HFFc6 (cell line): Measurements from ENCODE around the gene KRT80. TPM values are rescaled to one million over a fixed set of nuclear protein-coding genes. Genes with fewer than 3 reads are reported as not detected.
A peak's percentile ranks its signal among the peaks of the same experiment; 100 is the strongest.

Source experiments
- DNase-seq: peaks from one replicate; pipeline ENCODE4 v3.0.0-alpha.2; 2018
- H3K27ac Mint-ChIP-seq: 2 replicates; pipeline ENCODE4 v1.8.0; 2020; ENCODE audit warnings: mild to moderate bottlenecking, mixed read lengths
- H3K27me3 Mint-ChIP-seq: 2 replicates; pipeline ENCODE4 v1.8.0; 2021; ENCODE audit warnings: mild to moderate bottlenecking, moderate library complexity, mixed read lengths; ENCODE audit not compliant: insufficient read depth
- H3K36me3 Mint-ChIP-seq: 2 replicates; pipeline ENCODE4 v1.8.0; 2021; ENCODE audit warnings: low read depth, mixed read lengths
- H3K4me1 Mint-ChIP-seq: 2 replicates; pipeline ENCODE4 v1.8.0; 2020; ENCODE audit warnings: low read depth, mixed read lengths
- H3K4me3 Mint-ChIP-seq: 2 replicates; pipeline ENCODE4 v1.8.0; 2020; ENCODE audit warnings: mild to moderate bottlenecking, moderate library complexity, mixed read lengths
- H3K9me3 Mint-ChIP-seq: 2 replicates; pipeline ENCODE4 v1.8.0; 2020; ENCODE audit warnings: mild to moderate bottlenecking, mixed read lengths
- total RNA-seq, 6 experiments: library from RNA; stranded (reverse); fragmentation: NEBNext Ultra II Directional; extraction: Animal tissue kit (Norgen Biotek cat#: 25700); gene quantifications; 2 replicates in 1 of 6; 3 replicates in 5 of 6; pipeline ENCODE4 v1.2.3, GENCODE V29; 2021
- TF ChIP-seq, protein P1 (sequence below): fragments of 200-600 bp; sonication (generic); IDR thresholded peaks from 2 replicates; pipeline ENCODE4 v1.5.0; 2021; ENCODE audit warnings: antibody characterized with exemption, mild to moderate bottlenecking

The KRT80 gene
- total RNA-seq, 6 experiments from 2014 or later = 2.3 to 3.7 (median 2.8) TPM

- Mint-ChIP-seq H3K27me3 (peaks cover 3% of the 10 kb centered on the region; the same call in 1 of the 2 replicates), H3K4me3 (peak overlapping the region; percentile 36; the same call in 1 of the 2 replicates), H3K36me3 (no peaks in the 10 kb centered on the region), H3K4me1 (peaks cover 98% of the 10 kb centered on the region), H3K27ac (peak overlapping the region; percentile 95), H3K9me3 (no peaks in the 10 kb centered on the region)
- DNase-seq = peak; percentile 46
- TF ChIP-seq, protein P1, sequence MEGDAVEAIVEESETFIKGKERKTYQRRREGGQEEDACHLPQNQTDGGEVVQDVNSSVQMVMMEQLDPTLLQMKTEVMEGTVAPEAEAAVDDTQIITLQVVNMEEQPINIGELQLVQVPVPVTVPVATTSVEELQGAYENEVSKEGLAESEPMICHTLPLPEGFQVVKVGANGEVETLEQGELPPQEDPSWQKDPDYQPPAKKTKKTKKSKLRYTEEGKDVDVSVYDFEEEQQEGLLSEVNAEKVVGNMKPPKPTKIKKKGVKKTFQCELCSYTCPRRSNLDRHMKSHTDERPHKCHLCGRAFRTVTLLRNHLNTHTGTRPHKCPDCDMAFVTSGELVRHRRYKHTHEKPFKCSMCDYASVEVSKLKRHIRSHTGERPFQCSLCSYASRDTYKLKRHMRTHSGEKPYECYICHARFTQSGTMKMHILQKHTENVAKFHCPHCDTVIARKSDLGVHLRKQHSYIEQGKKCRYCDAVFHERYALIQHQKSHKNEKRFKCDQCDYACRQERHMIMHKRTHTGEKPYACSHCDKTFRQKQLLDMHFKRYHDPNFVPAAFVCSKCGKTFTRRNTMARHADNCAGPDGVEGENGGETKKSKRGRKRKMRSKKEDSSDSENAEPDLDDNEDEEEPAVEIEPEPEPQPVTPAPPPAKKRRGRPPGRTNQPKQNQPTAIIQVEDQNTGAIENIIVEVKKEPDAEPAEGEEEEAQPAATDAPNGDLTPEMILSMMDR = no peak; the same call in 1 of the 2 replicates
These were observed 2.2 kb downstream of the KRT80 start for GRCh38 chr12:52189376-52190174.

- no peak for DNase-seq
- Mint-ChIP-seq H3K27me3 (peaks cover 3% of the 10 kb centered on the region; the same call in 1 of the 2 replicates), H3K9me3 (no peaks in the 10 kb centered on the region), H3K27ac (peak overlapping the region; percentile 95), H3K36me3 (no peaks in the 10 kb centered on the region), H3K4me1 (peaks cover 97% of the 10 kb centered on the region), H3K4me3 (no peak overlapping the region)
- TF ChIP-seq, protein P1 = no peak
These were observed 3.2 kb downstream of the KRT80 start for GRCh38 chr12:52188658-52189057.

DNA sequence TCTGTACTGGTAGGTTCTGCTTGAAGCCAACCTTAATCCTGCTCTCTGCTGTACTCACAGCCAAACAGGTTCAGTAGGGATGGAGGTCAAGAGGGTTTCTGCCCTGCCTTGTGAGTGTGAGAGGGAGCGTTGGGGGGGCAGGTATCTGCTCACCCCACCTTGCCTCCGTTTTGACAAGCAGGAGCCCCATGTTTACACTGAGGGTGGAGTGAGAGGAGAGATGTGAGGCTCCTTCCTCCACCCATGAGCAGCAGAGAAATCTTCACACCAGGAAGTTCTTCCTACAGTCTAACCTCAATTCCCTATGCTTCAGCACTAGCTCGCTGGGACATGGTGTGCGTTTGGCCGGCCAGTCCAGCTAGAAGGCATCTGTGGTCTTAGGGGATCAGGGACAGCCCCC lies 4.2 kb downstream of the KRT80 start:
- H3K27me3 Mint-ChIP-seq = peaks cover 3% of the 10 kb centered on the region
- H3K4me1 Mint-ChIP-seq = peaks cover 97% of the 10 kb centered on the region
- no peak overlapping the region for H3K4me3 Mint-ChIP-seq
- H3K9me3 Mint-ChIP-seq = no peaks in the 10 kb centered on the region
- no peak for DNase-seq
- H3K36me3 Mint-ChIP-seq = no peaks in the 10 kb centered on the region
- TF ChIP-seq, protein P1 = no peak
- H3K27ac Mint-ChIP-seq = peak overlapping the region; percentile 95

GRCh38 chr12:52187206-52187605 lies 4.6 kb downstream of the KRT80 start:
- no peak for DNase-seq
- H3K36me3 Mint-ChIP-seq = no peaks in the 10 kb centered on the region
- peaks cover 3% of the 10 kb centered on the region for H3K27me3 Mint-ChIP-seq
- H3K4me1 Mint-ChIP-seq = peaks cover 97% of the 10 kb centered on the region
- H3K4me3 Mint-ChIP-seq = no peak overlapping the region
- peak overlapping the region; percentile 95 for H3K27ac Mint-ChIP-seq
- H3K9me3 Mint-ChIP-seq = no peaks in the 10 kb centered on the region
- TF ChIP-seq, protein P1 = no peak; the same call in 1 of the 2 replicates

- Mint-ChIP-seq H3K27me3 (peaks cover 3% of the 10 kb centered on the region), H3K4me1 (peaks cover 99% of the 10 kb centered on the region), H3K27ac (peak overlapping the region; percentile 95), H3K9me3 (no peaks in the 10 kb centered on the region), H3K4me3 (no peak overlapping the region; the same call in 1 of the 2 replicates), H3K36me3 (no peaks in the 10 kb centered on the region)
- peak; percentile 79 for DNase-seq
- TF ChIP-seq, protein P1 = no peak
These were observed 5.5 kb downstream of the KRT80 start for GRCh38 chr12:52186118-52186840.
